Renal cortical epithelial cell (primary cell): ENCODE data around the gene RDH8. TPM values are rescaled to one million over a fixed set of nuclear protein-coding genes. Genes with fewer than 3 reads are reported as not detected.

Experiments used
- DNase-seq: peaks from one replicate; pipeline ENCODE4 v3.0.0-alpha.2; 2011; ENCODE audit warnings: low read depth
- total RNA-seq: library from RNA; depleted of rRNA; stranded (reverse); fragments of >200 nt; gene quantifications from 2 replicates; pipeline ENCODE4 v1.2.3, GENCODE V29; 2014

The RDH8 gene
- total RNA-seq, 1 donor from 2014 or later, result not detected

- peak; percentile 33 for DNase-seq
Observed at GRCh38 chr19:10036601-10037071, 23.4 kb downstream of the RDH8 start.

DNA sequence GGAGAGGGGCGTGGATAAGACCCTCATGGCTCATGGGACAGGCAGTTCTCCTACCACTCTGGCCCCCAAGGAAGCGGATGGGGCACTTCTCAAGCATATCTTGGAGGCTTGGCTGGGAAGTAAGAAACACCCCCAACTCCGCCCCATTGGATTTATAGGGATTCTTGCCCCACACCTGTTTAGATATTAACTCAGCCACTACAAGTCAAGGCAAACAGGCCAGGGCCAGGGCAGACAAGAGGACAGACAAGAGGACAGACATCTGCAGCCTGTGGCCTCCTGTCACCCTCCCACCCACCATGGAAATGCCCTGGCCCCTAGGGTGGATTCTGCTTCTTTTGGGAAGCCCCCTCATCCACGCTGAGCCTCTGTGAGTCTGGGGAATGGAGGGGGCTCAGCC, 24.1 kb downstream of the RDH8 start:
- DNase-seq, result no peak

- DNase-seq, result no peak
Observed at GRCh38 chr19:10037809-10038208, 24.5 kb downstream of the RDH8 start.

- no peak for DNase-seq
Observed at GRCh38 chr19:10043286-10043927, 30.1 kb downstream of the RDH8 start.

GRCh38 chr19:10044390-10044789, 31.1 kb downstream of the RDH8 start:
- DNase-seq, result no peak

DNA sequence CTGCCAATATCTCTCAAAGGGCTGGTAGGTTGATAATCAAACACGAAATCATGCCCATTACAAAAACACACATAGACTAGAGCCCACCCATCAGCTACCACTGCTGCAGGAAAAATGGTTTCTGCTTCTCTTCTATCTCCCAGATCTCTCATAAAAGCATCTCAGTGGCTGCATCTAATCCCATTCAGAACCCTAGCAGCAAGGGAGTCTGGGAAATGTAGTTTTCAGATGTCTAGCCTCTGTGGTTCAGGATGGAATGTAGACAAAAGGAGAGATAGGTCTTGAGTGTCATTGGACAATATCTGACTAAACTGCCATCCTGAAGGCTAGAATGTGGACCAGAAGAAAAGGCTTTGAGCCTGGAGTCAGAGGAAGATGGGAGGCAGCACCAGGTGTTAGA, 32.1 kb downstream of the RDH8 start:
- DNase-seq, result no peak

- DNase-seq, result no peak
Observed at GRCh38 chr19:10049626-10050025, 36.3 kb downstream of the RDH8 start.

DNA sequence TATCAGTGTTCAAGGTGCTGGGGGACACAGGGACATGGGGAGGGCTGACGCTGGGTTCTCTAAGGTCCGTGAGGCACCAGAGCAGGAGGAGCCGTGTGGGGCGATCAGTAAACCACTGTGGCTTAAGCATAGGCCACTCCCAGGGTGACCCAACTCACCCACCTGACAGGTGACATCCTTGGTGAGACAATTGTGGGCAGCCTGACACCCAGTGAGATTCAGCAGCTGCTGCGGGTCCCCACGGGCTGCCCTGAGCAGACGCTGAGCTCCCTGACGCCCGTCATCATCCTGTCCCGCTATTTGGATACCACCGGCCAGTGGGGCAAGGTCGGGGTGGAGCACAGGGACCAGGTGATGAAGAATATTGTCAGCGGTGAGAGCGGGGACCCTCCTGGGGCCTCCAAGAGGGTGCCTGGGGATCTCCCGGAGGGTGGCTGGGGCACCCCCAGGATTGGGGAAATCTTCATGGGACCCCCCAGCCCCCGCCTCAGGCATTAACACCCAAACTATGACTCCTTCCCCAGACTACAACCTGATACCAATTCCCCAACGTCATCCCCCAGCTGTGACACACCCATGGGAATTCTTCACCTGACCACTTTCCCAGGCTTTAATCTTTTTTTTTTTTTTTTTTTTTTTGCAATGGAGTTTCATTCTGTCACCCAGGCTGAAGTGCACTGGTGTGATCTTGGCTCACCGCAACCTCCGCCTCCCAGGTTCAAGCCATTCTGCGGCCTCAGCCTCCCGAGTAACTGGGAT, 39.5 kb downstream of the RDH8 start:
- DNase-seq, result no peak

- no peak for DNase-seq
Observed at GRCh38 chr19:10061717-10062310, 48.5 kb downstream of the RDH8 start.

DNA sequence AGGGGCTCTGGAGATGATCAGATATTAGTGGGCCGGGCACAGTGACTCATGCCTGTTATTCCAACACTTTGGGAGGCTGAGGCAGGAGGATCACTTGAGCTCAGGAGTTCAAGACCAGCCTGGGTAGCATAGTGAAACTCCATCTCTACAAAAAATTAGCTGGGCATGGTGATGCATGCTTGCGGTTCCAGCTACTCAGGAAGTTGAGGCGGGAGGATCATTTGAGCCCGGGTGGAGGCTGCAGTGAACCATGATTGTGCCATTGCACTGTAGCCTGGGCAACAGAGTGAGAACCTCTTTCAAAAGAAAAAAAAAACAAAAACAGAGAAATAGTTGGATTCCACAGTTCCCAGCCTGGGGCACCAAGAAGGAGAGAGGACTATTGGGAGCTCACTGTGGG, 54.9 kb downstream of the RDH8 start:
- DNase-seq, result peak; percentile 4

GRCh38 chr19:10069046-10069445, 55.8 kb downstream of the RDH8 start:
- peak; percentile 22 for DNase-seq

- no peak for DNase-seq
Observed at GRCh38 chr19:10070730-10071446, 57.6 kb downstream of the RDH8 start.

Other genes starting within 250 kb of the RDH8 start
- gene ZNF846, start 244.7 kb upstream of the RDH8 start, total RNA-seq, result 2.1 and 25.8 TPM in 2 replicates
- gene FBXL12, start 194.4 kb upstream of the RDH8 start, total RNA-seq, result 9.7 and 16.7 TPM in 2 replicates
- 229 and 449 TPM in 2 replicates for gene UBL5, start 185.6 kb upstream of the RDH8 start, total RNA-seq
- 92.3 and 112 TPM in 2 replicates for gene PIN1, start 178.2 kb upstream of the RDH8 start, total RNA-seq
- gene OLFM2, start 77.0 kb upstream of the RDH8 start, total RNA-seq, result 0.87 and 4.9 TPM in 2 replicates
- not detected in 2 replicates for gene COL5A3, start 3.0 kb upstream of the RDH8 start, total RNA-seq
- gene SHFL, start 72.8 kb downstream of the RDH8 start, total RNA-seq, result 22.1 and 24.1 TPM in 2 replicates
- gene ANGPTL6, start 89.2 kb downstream of the RDH8 start, total RNA-seq, result under 0.01 and 0.35 TPM in 2 replicates
- gene PPAN, start 92.9 kb downstream of the RDH8 start, total RNA-seq, result 41.0 and 46.2 TPM in 2 replicates
- 10.2 TPM in 1 of 2 replicates, not detected in the other for gene P2RY11, start 98.2 kb downstream of the RDH8 start, total RNA-seq
- 309 and 416 TPM in 2 replicates for gene EIF3G, start 106.4 kb downstream of the RDH8 start, total RNA-seq
- gene DNMT1, start 181.5 kb downstream of the RDH8 start, total RNA-seq, result 37.4 and 38.0 TPM in 2 replicates
- 3.0 and 3.3 TPM in 2 replicates for gene S1PR2, start 217.8 kb downstream of the RDH8 start, total RNA-seq
- 23.1 and 29.5 TPM in 2 replicates for gene MRPL4, start 238.7 kb downstream of the RDH8 start, total RNA-seq